HG03045 (cell line): Measurements from ENCODE around the gene STMND1.
"Not testable (repeated sequence)": the region's sequence is repeated elsewhere in the genome, so short reads cannot be mapped to it uniquely, and the experiment has no call there.

Experiments used
- ATAC-seq: cut with Tn5 transposase; IDR thresholded peaks from one replicate; pipeline ENCODE4 v1.9.1; 2021; ENCODE audit warnings: mild to moderate bottlenecking, moderate library complexity; ENCODE audit not compliant: unreplicated experiment

STMND1 gene

GRCh38 chr6:17101422-17102257 lies at the start of gene STMND1:
STMND1 (plus strand) TSS chr6:17102050; CDS start chr6:17102258, 208 bp downstream.
- no peak for ATAC-seq

- ATAC-seq, result no peak
These were observed 47.2 kb upstream of the STMND1 start for GRCh38 chr6:17054647-17055046.

GRCh38 chr6:17057322-17057721 lies 44.5 kb upstream of the STMND1 start:
- ATAC-seq, result no peak

GRCh38 chr6:17058550-17058949 lies 43.3 kb upstream of the STMND1 start:
- no peak for ATAC-seq

GRCh38 chr6:17059022-17059421 lies 42.8 kb upstream of the STMND1 start:
- no peak for ATAC-seq

GRCh38 chr6:17059850-17060249 lies 42.0 kb upstream of the STMND1 start:
- no peak for ATAC-seq

- no peak for ATAC-seq
These were observed 40.8 kb upstream of the STMND1 start for GRCh38 chr6:17061097-17061496.

- no peak for ATAC-seq
These were observed 38.9 kb upstream of the STMND1 start for GRCh38 chr6:17062871-17063440.

- ATAC-seq, result no peak
These were observed 36.9 kb upstream of the STMND1 start for GRCh38 chr6:17064975-17065374.

GRCh38 chr6:17066610-17067009 lies 35.2 kb upstream of the STMND1 start:
- no peak for ATAC-seq

- ATAC-seq, result not testable (repeated sequence)
These were observed 32.9 kb upstream of the STMND1 start for GRCh38 chr6:17068972-17069371.

GRCh38 chr6:17070400-17070799 lies 31.4 kb upstream of the STMND1 start:
- ATAC-seq, result not testable (repeated sequence)

- not testable (repeated sequence) for ATAC-seq
These were observed 28.3 kb upstream of the STMND1 start for GRCh38 chr6:17073596-17073995.

GRCh38 chr6:17081273-17081672 lies 20.6 kb upstream of the STMND1 start:
- no peak for ATAC-seq

- no peak for ATAC-seq
These were observed 19.9 kb upstream of the STMND1 start for GRCh38 chr6:17081860-17082508.

GRCh38 chr6:17083397-17083796 lies 18.5 kb upstream of the STMND1 start:
- no peak for ATAC-seq

- no peak for ATAC-seq
These were observed 15.4 kb upstream of the STMND1 start for GRCh38 chr6:17086469-17086868.

- ATAC-seq, result no peak
These were observed 13.7 kb upstream of the STMND1 start for GRCh38 chr6:17088091-17088611.

- ATAC-seq, result no peak
These were observed 10.7 kb upstream of the STMND1 start for GRCh38 chr6:17091122-17091521.

GRCh38 chr6:17093686-17094085 lies 8.2 kb upstream of the STMND1 start:
- no peak for ATAC-seq

- ATAC-seq, result no peak
These were observed 5.8 kb upstream of the STMND1 start for GRCh38 chr6:17096096-17096495.

- no peak for ATAC-seq
These were observed 5.2 kb upstream of the STMND1 start for GRCh38 chr6:17096652-17097051.
